HepG2 (cell line): ENCODE measurements around the gene NUBP1. TPM values are rescaled to one million over a fixed set of nuclear protein-coding genes. Genes with fewer than 3 reads are reported as not detected.
A peak's percentile ranks its signal among the peaks of the same experiment; 100 is the strongest.

ENCODE experiments used
- BORCS8-MEF2B ChIP-seq: sonication (generic); formaldehyde crosslinking; IDR thresholded peaks from 2 replicates; pipeline ENCODE4 v1.8.0; 2022; ENCODE audit warnings: mild to moderate bottlenecking, missing genetic modification reagents
- CAMTA2 ChIP-seq: sonication (generic); formaldehyde crosslinking; IDR thresholded peaks from 2 replicates; pipeline ENCODE4 v1.4.0; 2020; ENCODE audit warnings: mild to moderate bottlenecking, missing genetic modification reagents, borderline replicate concordance
- E2F5 ChIP-seq: sonication (generic); formaldehyde crosslinking; conservative IDR thresholded peaks from 2 replicates; pipeline ENCODE4 v1.4.0; 2020; ENCODE audit warnings: missing genetic modification reagents
- KAT8 ChIP-seq: IDR thresholded peaks from 2 replicates; pipeline ENCODE4 v1.6.1; 2016; ENCODE audit warnings: missing genetic modification reagents, missing compliant biosample characterization
- RBM22 ChIP-seq: fragments of 200-400 bp; formaldehyde crosslinking; optimal IDR thresholded peaks from 2 replicates; pipeline ENCODE3; 2017; ENCODE audit warnings: mild to moderate bottlenecking, low read length, moderate library complexity
- SNAPC2 ChIP-seq: sonication (generic); formaldehyde crosslinking; IDR thresholded peaks from 2 replicates; pipeline ENCODE4 v1.8.1; 2022; ENCODE audit warnings: mild to moderate bottlenecking, missing genetic modification reagents
- STAT5B ChIP-seq: sonication (generic); formaldehyde crosslinking; IDR thresholded peaks from 2 replicates; pipeline ENCODE4 v1.4.0; 2020; ENCODE audit warnings: missing genetic modification reagents
- TEF ChIP-seq: sonication (generic); formaldehyde crosslinking; IDR thresholded peaks from 2 replicates; pipeline ENCODE4 v1.5.0; 2020; ENCODE audit warnings: missing genetic modification reagents
- YEATS4 ChIP-seq: sonication (generic); formaldehyde crosslinking; IDR thresholded peaks from 2 replicates; pipeline ENCODE4 v1.4.0; 2020; ENCODE audit warnings: missing genetic modification reagents, borderline replicate concordance
- ZMAT5 ChIP-seq: sonication (generic); formaldehyde crosslinking; IDR thresholded peaks from 2 replicates; pipeline ENCODE4 v1.5.0; 2020; ENCODE audit warnings: mild to moderate bottlenecking, low read depth, missing genetic modification reagents, borderline replicate concordance
- ZNF275 ChIP-seq: sonication (generic); formaldehyde crosslinking; IDR thresholded peaks from 2 replicates; pipeline ENCODE4 v1.8.0; 2022; ENCODE audit warnings: missing genetic modification reagents, mild to moderate bottlenecking, inconsistent platforms, borderline replicate concordance
- ZNF331 ChIP-seq: sonication (generic); formaldehyde crosslinking; IDR thresholded peaks from 2 replicates; pipeline ENCODE4 v1.4.0; 2020; ENCODE audit warnings: missing genetic modification reagents
- ZNF598 ChIP-seq: sonication (generic); formaldehyde crosslinking; IDR thresholded peaks from 2 replicates; pipeline ENCODE4 v1.5.1; 2020; ENCODE audit warnings: mild to moderate bottlenecking, missing genetic modification reagents, borderline replicate concordance
- ZSCAN20 ChIP-seq: sonication (generic); formaldehyde crosslinking; IDR thresholded peaks from 2 replicates; pipeline ENCODE4 v1.4.0; 2020; ENCODE audit warnings: missing genetic modification reagents, mild to moderate bottlenecking, borderline replicate concordance
- polyA plus RNA-seq, 8 experiments: library from polyadenylated mRNA; depleted of rRNA in 3 of 8; stranded (reverse) in 7 of 8; unstranded in 1 of 8; fragments of >200 nt; fragmentation: Illumina TruSeq in 4 of 8; extraction: Trizol in 4 of 8; gene quantifications; 2 replicates each; pipeline versions ENCODE4 v1.2.1 to v1.2.3, GENCODE V29; 2011 to 2016; ENCODE audit warnings: low read depth in 4 of 8, missing spikeins in 1 of 8, mixed read lengths in 1 of 8; ENCODE audit not compliant: insufficient read depth in 1 of 8
- total RNA-seq, 5 experiments: library from RNA; depleted of rRNA; stranded (reverse); fragments of >200 nt; fragmentation: Illumina TruSeq; extraction: Trizol; gene quantifications; 2 replicates each; pipeline ENCODE4 v1.2.3, GENCODE V29; 2016; ENCODE audit warnings: low read depth in 1 of 5
- TF ChIP-seq, protein P1 (sequence below), 2 experiments: fragments of 450-650 bp in 1 of 2; sonication (generic) in 1 of 2; formaldehyde crosslinking in 1 of 2; IDR thresholded peaks; 2 replicates each; pipeline versions ENCODE4 v1.6.1 to v1.8.0; 2016 to 2022; ENCODE audit warnings: antibody characterized with exemption in 1 of 2, mild to moderate bottlenecking in 1 of 2, missing genetic modification reagents in 1 of 2

The NUBP1 gene
- total and polyA plus RNA-seq, 2 of the 13 experiments (the other 11 are each of a cell fraction or from before 2014, with no cell fraction given): 53.5 to 70.4 TPM

DNA sequence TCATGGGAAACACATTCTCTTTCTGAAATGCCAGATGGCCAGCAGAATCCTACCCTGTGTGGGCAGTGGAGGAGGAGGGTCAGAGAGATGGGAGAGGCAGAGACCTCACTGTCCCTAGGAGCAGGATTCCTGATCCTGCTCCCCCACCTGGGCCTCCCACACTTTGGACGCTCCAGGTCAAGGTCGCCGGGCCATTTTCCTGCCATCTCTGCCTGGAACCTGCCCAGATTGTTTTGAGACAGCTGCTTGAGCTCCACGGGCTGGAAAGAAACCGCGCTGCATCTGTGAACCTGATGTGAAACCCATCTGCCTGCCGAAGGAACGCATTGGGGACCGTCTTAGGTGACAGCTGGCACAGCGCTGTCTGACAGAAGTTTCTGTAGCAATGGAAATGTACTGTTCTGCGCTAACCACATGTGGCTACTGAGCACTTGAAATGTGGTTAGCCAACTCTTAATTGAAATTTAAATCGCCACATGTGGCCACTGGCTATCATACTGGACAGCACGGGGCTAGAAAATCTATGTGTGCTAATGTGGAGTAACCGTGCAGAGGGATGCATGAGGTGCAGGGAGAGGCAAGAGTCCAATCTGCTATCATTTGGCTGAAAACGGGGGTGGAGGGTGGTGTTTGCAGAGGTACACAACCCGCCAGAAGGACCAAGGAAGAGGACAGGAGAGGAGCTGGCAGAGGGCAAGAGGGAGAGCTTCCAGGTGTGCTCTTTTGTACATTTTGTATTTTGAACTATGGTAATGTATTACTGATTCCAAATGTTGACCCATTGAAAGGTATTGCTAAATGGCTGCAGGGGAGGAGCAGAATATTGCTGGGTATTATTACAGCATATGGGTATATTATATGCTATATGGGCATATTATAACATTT is 15.4 kb upstream of the NUBP1 start (continued):
- TF ChIP-seq, protein P1, sequence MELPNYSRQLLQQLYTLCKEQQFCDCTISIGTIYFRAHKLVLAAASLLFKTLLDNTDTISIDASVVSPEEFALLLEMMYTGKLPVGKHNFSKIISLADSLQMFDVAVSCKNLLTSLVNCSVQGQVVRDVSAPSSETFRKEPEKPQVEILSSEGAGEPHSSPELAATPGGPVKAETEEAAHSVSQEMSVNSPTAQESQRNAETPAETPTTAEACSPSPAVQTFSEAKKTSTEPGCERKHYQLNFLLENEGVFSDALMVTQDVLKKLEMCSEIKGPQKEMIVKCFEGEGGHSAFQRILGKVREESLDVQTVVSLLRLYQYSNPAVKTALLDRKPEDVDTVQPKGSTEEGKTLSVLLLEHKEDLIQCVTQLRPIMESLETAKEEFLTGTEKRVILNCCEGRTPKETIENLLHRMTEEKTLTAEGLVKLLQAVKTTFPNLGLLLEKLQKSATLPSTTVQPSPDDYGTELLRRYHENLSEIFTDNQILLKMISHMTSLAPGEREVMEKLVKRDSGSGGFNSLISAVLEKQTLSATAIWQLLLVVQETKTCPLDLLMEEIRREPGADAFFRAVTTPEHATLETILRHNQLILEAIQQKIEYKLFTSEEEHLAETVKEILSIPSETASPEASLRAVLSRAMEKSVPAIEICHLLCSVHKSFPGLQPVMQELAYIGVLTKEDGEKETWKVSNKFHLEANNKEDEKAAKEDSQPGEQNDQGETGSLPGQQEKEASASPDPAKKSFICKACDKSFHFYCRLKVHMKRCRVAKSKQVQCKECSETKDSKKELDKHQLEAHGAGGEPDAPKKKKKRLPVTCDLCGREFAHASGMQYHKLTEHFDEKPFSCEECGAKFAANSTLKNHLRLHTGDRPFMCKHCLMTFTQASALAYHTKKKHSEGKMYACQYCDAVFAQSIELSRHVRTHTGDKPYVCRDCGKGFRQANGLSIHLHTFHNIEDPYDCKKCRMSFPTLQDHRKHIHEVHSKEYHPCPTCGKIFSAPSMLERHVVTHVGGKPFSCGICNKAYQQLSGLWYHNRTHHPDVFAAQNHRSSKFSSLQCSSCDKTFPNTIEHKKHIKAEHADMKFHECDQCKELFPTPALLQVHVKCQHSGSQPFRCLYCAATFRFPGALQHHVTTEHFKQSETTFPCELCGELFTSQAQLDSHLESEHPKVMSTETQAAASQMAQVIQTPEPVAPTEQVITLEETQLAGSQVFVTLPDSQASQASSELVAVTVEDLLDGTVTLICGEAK (IDR thresholded peaks at IDR 0.05): no peak
- TF ChIP-seq, protein P1 (CRISPR knock-in tag; IDR thresholded peaks at IDR 0.05): no peak
- TF ChIP-seq RBM22 (no peak), YEATS4 (CRISPR knock-in tag) (no peak; the same call in 1 of the 2 replicates), ZNF598 (CRISPR knock-in tag) (peak; percentile 79; the same call in 1 of the 2 replicates), TEF (CRISPR knock-in tag) (no peak), BORCS8-MEF2B (CRISPR knock-in tag) (no peak), STAT5B (CRISPR knock-in tag) (no peak), ZNF275 (CRISPR knock-in tag) (no peak), E2F5 (CRISPR knock-in tag) (no peak), ZSCAN20 (CRISPR knock-in tag) (no peak), ZMAT5 (CRISPR knock-in tag) (no peak), ZNF331 (0 out of 2 replicates have a peak, but pooled peaks have one; percentile 35), CAMTA2 (no peak), KAT8 (CRISPR knock-in tag) (peak; percentile 47; the same call in 1 of the 2 replicates), SNAPC2 (CRISPR knock-in tag) (peak; percentile 32; the same call in 1 of the 2 replicates)
